Astrocyte (in vitro differentiated cells and primary cell): ENCODE measurements around the gene CLDN20. TPM values are rescaled to one million over a fixed set of nuclear protein-coding genes. Genes with fewer than 3 reads are reported as not detected.

Experiments used
- DNase-seq: peaks from one replicate; pipeline ENCODE4 v3.0.0-alpha.2; 2010; ENCODE audit warnings: low read depth
- FAIRE-seq: peaks from 2 replicates; lab custom pipeline; 2011; peaks lifted over from hg19 to GRCh38; lab: Jason Lieb, UNC
- H2AFZ ChIP-seq: 2 replicates; pipeline ENCODE4 v1.6.0; 2012; ENCODE audit warnings: low read depth, low read length, inconsistent platforms
- H3K27ac ChIP-seq: 2 replicates; pipeline ENCODE4 v1.5.1; 2011; ENCODE audit warnings: low read depth, low read length, inconsistent platforms
- H3K27me3 ChIP-seq: 2 replicates; pipeline ENCODE4 v1.6.0; 2011; ENCODE audit warnings: low read length, inconsistent platforms; ENCODE audit not compliant: insufficient read depth
- H3K36me3 ChIP-seq: 2 replicates; pipeline ENCODE4 v1.5.1; 2011; ENCODE audit warnings: low read length, inconsistent platforms; ENCODE audit not compliant: insufficient read depth
- H3K4me1 ChIP-seq: 2 replicates; pipeline ENCODE4 v1.5.1; 2011; ENCODE audit warnings: low read length, inconsistent platforms; ENCODE audit not compliant: insufficient read depth
- H3K4me2 ChIP-seq: 2 replicates; pipeline ENCODE4 v1.6.0; 2012; ENCODE audit warnings: low read length, inconsistent platforms
- H3K4me3 ChIP-seq: 2 replicates; pipeline ENCODE4 v1.5.1; 2011; ENCODE audit warnings: low read depth, mild to moderate bottlenecking, low read length, inconsistent platforms; ENCODE audit not compliant: insufficient read depth
- H3K79me2 ChIP-seq: 2 replicates; pipeline ENCODE4 v1.6.0; 2012; ENCODE audit warnings: mild to moderate bottlenecking, low read length, inconsistent platforms; ENCODE audit not compliant: insufficient read depth
- H3K9ac ChIP-seq: 2 replicates; pipeline ENCODE4 v1.6.0; 2012; ENCODE audit warnings: mild to moderate bottlenecking, low read length, inconsistent platforms
- H3K9me3 ChIP-seq: 2 replicates; pipeline ENCODE4 v1.5.1; 2012; ENCODE audit warnings: low read depth, mild to moderate bottlenecking, low read length, inconsistent platforms; ENCODE audit not compliant: insufficient read depth
- H4K20me1 ChIP-seq: 2 replicates; pipeline ENCODE4 v1.6.0; 2012; ENCODE audit warnings: low read length, inconsistent platforms; ENCODE audit not compliant: insufficient read depth
- H3K27ac Mint-ChIP-seq: one replicate; pipeline ENCODE4 v1.8.0; 2021; ENCODE audit warnings: mild to moderate bottlenecking, mixed read lengths; ENCODE audit not compliant: unreplicated experiment
- H3K27me3 Mint-ChIP-seq: one replicate; pipeline ENCODE4 v1.8.0; 2021; ENCODE audit warnings: low read depth, mixed read lengths; ENCODE audit not compliant: unreplicated experiment
- H3K36me3 Mint-ChIP-seq: one replicate; pipeline ENCODE4 v1.8.0; 2021; ENCODE audit warnings: low read depth, mixed read lengths; ENCODE audit not compliant: unreplicated experiment
- H3K4me1 Mint-ChIP-seq: one replicate; pipeline ENCODE4 v1.8.0; 2021; ENCODE audit warnings: low read depth, mixed read lengths; ENCODE audit not compliant: unreplicated experiment
- H3K4me3 Mint-ChIP-seq: one replicate; pipeline ENCODE4 v1.8.0; 2021; ENCODE audit warnings: mild to moderate bottlenecking, moderate library complexity, mixed read lengths; ENCODE audit not compliant: unreplicated experiment
- H3K9me3 Mint-ChIP-seq: one replicate; pipeline ENCODE4 v1.8.0; 2021; ENCODE audit warnings: mild to moderate bottlenecking, mixed read lengths; ENCODE audit not compliant: unreplicated experiment
- EZH2 ChIP-seq: IDR thresholded peaks from 2 replicates; pipeline ENCODE4 v1.6.1; 2012; ENCODE audit warnings: mild to moderate bottlenecking, low read length, inconsistent platforms; ENCODE audit not compliant: insufficient read depth
- total RNA-seq: library from RNA; stranded (reverse); gene quantifications from 2 replicates; pipeline ENCODE4 v1.2.1, GENCODE V29; 2021
- TF ChIP-seq, protein P1 (sequence below): IDR thresholded peaks from 2 replicates; pipeline ENCODE4 v1.5.1; 2011; ENCODE audit warnings: low read depth, mild to moderate bottlenecking, inconsistent platforms, low read length, moderate library complexity; ENCODE audit not compliant: insufficient read depth

Gene CLDN20
- total RNA-seq, 1 donor from 2014 or later = not detected

- H3K9me3 Mint-ChIP-seq = no peaks in the 10 kb centered on the region
- no peak overlapping the region for H3K4me3 Mint-ChIP-seq
- no peaks in the 10 kb centered on the region for H3K9me3 ChIP-seq
- TF ChIP-seq, protein P1, sequence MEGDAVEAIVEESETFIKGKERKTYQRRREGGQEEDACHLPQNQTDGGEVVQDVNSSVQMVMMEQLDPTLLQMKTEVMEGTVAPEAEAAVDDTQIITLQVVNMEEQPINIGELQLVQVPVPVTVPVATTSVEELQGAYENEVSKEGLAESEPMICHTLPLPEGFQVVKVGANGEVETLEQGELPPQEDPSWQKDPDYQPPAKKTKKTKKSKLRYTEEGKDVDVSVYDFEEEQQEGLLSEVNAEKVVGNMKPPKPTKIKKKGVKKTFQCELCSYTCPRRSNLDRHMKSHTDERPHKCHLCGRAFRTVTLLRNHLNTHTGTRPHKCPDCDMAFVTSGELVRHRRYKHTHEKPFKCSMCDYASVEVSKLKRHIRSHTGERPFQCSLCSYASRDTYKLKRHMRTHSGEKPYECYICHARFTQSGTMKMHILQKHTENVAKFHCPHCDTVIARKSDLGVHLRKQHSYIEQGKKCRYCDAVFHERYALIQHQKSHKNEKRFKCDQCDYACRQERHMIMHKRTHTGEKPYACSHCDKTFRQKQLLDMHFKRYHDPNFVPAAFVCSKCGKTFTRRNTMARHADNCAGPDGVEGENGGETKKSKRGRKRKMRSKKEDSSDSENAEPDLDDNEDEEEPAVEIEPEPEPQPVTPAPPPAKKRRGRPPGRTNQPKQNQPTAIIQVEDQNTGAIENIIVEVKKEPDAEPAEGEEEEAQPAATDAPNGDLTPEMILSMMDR = no peak
- TF ChIP-seq EZH2 = no peak
- H3K79me2 ChIP-seq = no peaks in the 10 kb centered on the region
- FAIRE-seq = no peak
- H3K4me1 Mint-ChIP-seq = peaks cover 13% of the 10 kb centered on the region
- peak overlapping the region; percentile 95 for H3K27ac ChIP-seq
- H3K36me3 ChIP-seq = no peaks in the 10 kb centered on the region
- no peak for DNase-seq
- no peak overlapping the region for H2AFZ ChIP-seq
- no peaks in the 10 kb centered on the region for H3K27me3 ChIP-seq
- peak overlapping the region; percentile 34 for H3K27ac Mint-ChIP-seq
- H3K27me3 Mint-ChIP-seq = no peaks in the 10 kb centered on the region
- no peak overlapping the region for H3K4me2 ChIP-seq
- H3K4me3 ChIP-seq = no peak overlapping the region
- peaks cover 24% of the 10 kb centered on the region for H3K36me3 Mint-ChIP-seq
- H3K9ac ChIP-seq = peak overlapping the region; percentile 8
- peaks cover 19% of the 10 kb centered on the region for H3K4me1 ChIP-seq
- no peaks in the 10 kb centered on the region for H4K20me1 ChIP-seq
These were observed 17.0 kb upstream of the CLDN20 start for GRCh38 chr6:155246825-155247224.

DNA sequence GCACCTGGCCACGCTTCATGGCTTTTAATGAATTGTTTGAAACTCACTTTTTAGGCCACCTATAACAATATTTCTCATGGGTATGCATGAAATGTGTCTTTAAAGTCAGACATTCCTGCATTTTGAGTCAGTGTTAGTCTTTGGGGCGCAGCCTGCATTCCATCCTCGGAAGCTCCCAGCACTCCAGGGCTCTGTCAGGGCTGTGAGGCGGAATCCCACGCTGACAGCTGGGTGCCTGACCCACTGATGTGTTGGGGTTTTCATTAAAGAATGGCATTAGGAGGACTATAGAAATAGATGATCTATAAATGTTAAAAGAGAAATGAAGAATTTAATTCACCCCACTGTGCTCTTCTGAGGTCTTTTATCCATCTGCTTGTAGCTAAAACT is 16.2 kb upstream of the CLDN20 start:
- no peak for TF ChIP-seq EZH2
- TF ChIP-seq, protein P1 = no peak
- Mint-ChIP-seq H3K4me3 (no peak overlapping the region), H3K27me3 (no peaks in the 10 kb centered on the region), H3K27ac (peak overlapping the region; percentile 26), H3K4me1 (peaks cover 15% of the 10 kb centered on the region), H3K9me3 (no peaks in the 10 kb centered on the region), H3K36me3 (peaks cover 20% of the 10 kb centered on the region)
- Histone ChIP-seq H3K27me3 (no peaks in the 10 kb centered on the region), H3K4me3 (no peak overlapping the region), H2AFZ (no peak overlapping the region), H3K4me2 (peak overlapping the region; percentile 44), H3K79me2 (no peaks in the 10 kb centered on the region), H3K27ac (peak overlapping the region; percentile 95), H3K36me3 (no peaks in the 10 kb centered on the region), H3K9ac (peak overlapping the region; percentile 80), H3K4me1 (peaks cover 19% of the 10 kb centered on the region), H4K20me1 (no peaks in the 10 kb centered on the region), H3K9me3 (no peaks in the 10 kb centered on the region)
- FAIRE-seq (peak; percentile 23), DNase-seq (peak; percentile 83)

DNA sequence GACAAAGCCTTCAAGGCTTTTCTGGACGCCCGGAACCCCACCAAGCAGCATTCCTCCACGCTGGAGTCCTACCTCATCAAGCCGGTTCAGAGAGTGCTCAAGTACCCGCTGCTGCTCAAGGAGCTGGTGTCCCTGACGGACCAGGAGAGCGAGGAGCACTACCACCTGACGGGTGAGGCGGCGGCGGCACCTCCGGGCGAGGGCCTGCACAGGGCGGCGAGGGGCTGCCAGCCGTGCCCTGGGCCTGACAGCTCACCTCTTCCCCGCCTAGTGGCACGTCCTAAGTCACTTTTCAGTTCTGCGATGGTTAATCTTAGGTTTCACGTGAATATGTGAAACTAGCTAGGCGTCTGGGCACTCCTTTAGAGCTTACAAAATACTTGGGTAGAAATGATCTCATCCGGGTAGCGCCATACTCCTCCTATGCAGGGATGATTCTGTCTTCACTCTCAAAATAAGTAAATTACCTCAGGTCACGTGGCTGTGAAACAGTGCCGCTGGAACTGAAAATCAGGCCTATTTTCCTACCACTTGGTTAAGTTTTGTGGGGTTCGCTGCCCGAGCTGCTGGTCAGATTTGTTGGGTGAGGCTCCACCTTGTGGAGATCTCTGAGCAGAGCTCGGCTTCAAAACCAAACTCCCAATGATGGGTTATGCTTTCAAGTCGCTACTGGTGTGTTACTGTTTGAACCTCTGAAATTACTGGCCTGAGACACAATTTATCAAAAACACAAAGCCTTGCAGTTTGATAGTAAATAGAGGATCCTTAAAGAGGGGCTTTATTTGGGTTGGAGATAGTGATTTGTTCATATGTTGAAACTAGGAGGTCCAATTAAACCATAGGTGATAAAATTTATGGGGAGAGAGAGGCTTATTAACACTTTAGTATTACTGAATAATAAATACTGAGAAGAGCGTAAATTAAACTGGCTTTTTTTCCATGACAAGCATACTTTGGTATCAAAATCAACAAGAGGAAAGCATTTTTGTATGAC is 15.5 kb upstream of the CLDN20 start:
- Histone ChIP-seq H3K4me3 (no peak overlapping the region), H3K36me3 (no peaks in the 10 kb centered on the region), H3K4me1 (peaks cover 19% of the 10 kb centered on the region), H3K27ac (peak overlapping the region; percentile 95), H3K27me3 (no peaks in the 10 kb centered on the region), H3K79me2 (no peaks in the 10 kb centered on the region), H2AFZ (no peak overlapping the region), H3K9me3 (no peaks in the 10 kb centered on the region), H3K9ac (peak overlapping the region; percentile 80), H3K4me2 (peak overlapping the region; percentile 44), H4K20me1 (no peaks in the 10 kb centered on the region)
- Mint-ChIP-seq H3K4me1 (peaks cover 21% of the 10 kb centered on the region), H3K36me3 (peaks cover 22% of the 10 kb centered on the region), H3K4me3 (no peak overlapping the region), H3K27ac (peak overlapping the region; percentile 58), H3K27me3 (no peaks in the 10 kb centered on the region), H3K9me3 (no peaks in the 10 kb centered on the region)
- FAIRE-seq = peak; percentile 34
- peak; percentile 56 for DNase-seq
- no peak for TF ChIP-seq EZH2
- TF ChIP-seq, protein P1 = peak; percentile 90
